Glutamatergic neuron (in vitro differentiated cells): ENCODE data around the gene PDAP1. TPM values are rescaled to one million over a fixed set of nuclear protein-coding genes. Genes with fewer than 3 reads are reported as not detected.
"Not testable (repeated sequence)": the region's sequence is repeated elsewhere in the genome, so short reads cannot be mapped to it uniquely, and the experiment has no call there.

Experiments used
- DNase-seq: peaks from one replicate; pipeline ENCODE4 v3.0.0; 2022
- H3K27ac Mint-ChIP-seq: one replicate; pipeline ENCODE4 v1.8.0; 2020; ENCODE audit warnings: mild to moderate bottlenecking, mixed read lengths, inconsistent platforms; ENCODE audit not compliant: unreplicated experiment
- H3K27me3 Mint-ChIP-seq: one replicate; pipeline ENCODE4 v1.8.0; 2020; ENCODE audit warnings: mild to moderate bottlenecking, moderate library complexity, mixed read lengths, inconsistent platforms; ENCODE audit not compliant: unreplicated experiment
- H3K36me3 Mint-ChIP-seq: one replicate; pipeline ENCODE4 v1.8.0; 2020; ENCODE audit warnings: mild to moderate bottlenecking, mixed read lengths, inconsistent platforms; ENCODE audit not compliant: unreplicated experiment
- H3K4me1 Mint-ChIP-seq: one replicate; pipeline ENCODE4 v1.8.0; 2020; ENCODE audit warnings: mild to moderate bottlenecking, low read depth, mixed read lengths, inconsistent platforms; ENCODE audit not compliant: unreplicated experiment
- H3K4me3 Mint-ChIP-seq: one replicate; pipeline ENCODE4 v1.8.0; 2020; ENCODE audit warnings: mild to moderate bottlenecking, mixed read lengths, inconsistent platforms; ENCODE audit not compliant: unreplicated experiment
- H3K9me3 Mint-ChIP-seq: one replicate; pipeline ENCODE4 v1.8.0; 2020; ENCODE audit warnings: mild to moderate bottlenecking, moderate library complexity, mixed read lengths, inconsistent platforms; ENCODE audit not compliant: unreplicated experiment
- CTCF ChIP-seq: fragments of 200-600 bp; sonication (generic); IDR thresholded peaks from one replicate; pipeline ENCODE4 v1.5.0; 2021; ENCODE audit not compliant: partially characterized antibody, unreplicated experiment
- total RNA-seq: library from RNA; stranded (reverse); fragmentation: NEBNext Ultra II Directional; extraction: Animal tissue kit (Norgen Biotek cat#: 25700); gene quantifications from one replicate; pipeline ENCODE4 v1.2.1, GENCODE V29; 2021; ENCODE audit not compliant: unreplicated experiment

Gene PDAP1
- total RNA-seq, 1 donor from 2014 or later, result 134 TPM

DNA sequence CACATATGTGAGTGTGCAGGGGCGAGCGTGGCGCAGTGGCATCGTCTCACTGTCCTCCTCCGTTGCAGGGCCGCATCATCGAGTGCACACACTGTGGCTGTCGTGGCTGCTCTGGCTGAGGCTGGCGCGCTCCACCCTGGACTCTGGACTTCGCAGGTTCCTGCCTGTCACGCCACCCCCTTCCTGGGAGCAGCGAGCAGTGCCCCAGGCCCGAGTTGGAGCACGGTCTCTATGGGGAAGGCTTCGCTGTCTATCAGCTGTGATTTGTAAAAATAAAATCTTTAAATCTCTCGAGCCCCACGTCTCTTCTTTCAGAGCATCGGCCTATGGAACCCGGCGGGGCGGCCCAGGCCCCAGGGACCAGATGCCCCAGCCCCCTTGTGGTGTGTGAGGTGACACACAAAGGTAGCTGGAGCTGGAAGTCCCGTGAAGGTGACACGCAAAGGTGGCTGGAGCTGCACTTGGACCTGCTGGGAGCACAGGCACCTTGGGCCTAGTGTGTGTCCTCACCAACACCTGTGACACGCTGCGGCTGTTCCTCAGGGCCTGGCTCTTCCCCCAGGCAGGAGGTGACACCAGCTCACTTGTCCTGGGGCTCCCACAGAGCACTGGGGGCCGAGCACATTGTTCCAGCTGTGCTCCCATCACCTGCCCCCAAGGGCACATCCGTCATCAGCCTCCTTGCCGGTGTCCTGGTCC, 11.1 kb upstream of the PDAP1 start:
- TF ChIP-seq CTCF, result no peak
- H3K9me3 Mint-ChIP-seq, result peaks cover 3% of the 10 kb centered on the region
- peaks cover 6% of the 10 kb centered on the region for H3K36me3 Mint-ChIP-seq
- H3K27me3 Mint-ChIP-seq, result peaks cover 4% of the 10 kb centered on the region
- H3K4me3 Mint-ChIP-seq, result no peak overlapping the region
- no peak for DNase-seq
- H3K4me1 Mint-ChIP-seq, result peaks cover 2% of the 10 kb centered on the region
- H3K27ac Mint-ChIP-seq, result no peak overlapping the region

GRCh38 chr7:99418260-99418659, 9.9 kb upstream of the PDAP1 start:
- Mint-ChIP-seq H3K9me3 (peaks cover 3% of the 10 kb centered on the region), H3K27me3 (peaks cover 4% of the 10 kb centered on the region), H3K4me3 (no peak overlapping the region), H3K36me3 (peaks cover 6% of the 10 kb centered on the region), H3K4me1 (peaks cover 2% of the 10 kb centered on the region), H3K27ac (no peak overlapping the region)
- no peak for TF ChIP-seq CTCF
- DNase-seq, result no peak

DNA sequence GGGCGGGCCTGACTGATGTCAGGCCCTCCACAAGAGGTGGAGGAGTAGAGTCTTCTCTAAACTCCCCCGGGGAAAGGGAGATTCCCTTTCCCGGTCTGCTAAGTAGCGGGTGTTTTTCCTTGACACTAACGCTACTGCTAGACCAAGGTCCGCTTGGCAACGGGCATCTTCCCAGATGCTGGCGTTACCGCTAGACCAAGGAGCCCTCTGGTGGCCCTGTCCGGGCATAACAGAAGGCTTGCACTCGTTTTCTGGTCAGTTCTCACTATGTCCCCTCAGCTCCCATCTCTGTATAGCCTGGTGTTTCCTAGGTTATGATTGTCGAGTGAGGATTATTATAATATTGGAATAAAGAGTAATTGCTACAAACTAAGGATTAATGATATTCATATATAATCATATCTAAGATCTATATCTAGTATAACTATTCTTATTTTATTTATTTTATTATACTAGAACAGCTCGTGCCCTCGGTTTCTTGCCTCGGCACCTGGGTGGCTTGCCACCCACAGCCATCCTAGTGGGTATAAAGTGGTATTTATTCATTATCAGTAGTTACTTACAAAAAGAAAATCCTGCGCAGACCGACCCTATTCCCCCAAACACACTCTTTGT, 7.2 kb upstream of the PDAP1 start:
- H3K4me3 Mint-ChIP-seq, H3K36me3 Mint-ChIP-seq, H3K27me3 Mint-ChIP-seq, H3K9me3 Mint-ChIP-seq, H3K4me1 Mint-ChIP-seq, H3K27ac Mint-ChIP-seq: not testable (repeated sequence)
- peak; percentile 79 for DNase-seq
- TF ChIP-seq CTCF, result peak; percentile 66

DNA sequence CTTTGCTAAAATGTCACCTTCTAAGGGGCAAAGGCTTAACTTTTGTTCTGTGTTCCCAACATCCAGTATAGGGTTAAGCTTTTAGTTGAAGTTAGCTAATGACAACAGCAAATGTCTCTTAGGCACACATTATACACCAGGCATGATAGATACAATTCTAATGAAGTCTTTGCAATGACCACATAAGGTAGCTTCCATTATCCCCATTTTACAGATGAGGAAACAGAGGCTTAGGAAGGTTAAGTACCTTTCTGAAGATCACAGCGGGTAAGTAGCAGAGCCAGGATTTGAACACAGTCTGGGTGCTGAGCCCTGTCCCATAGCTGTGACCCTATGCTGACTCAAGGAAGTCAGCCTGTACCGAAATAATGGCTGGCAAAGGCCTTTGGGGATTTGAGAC, 2.2 kb upstream of the PDAP1 start:
- Mint-ChIP-seq H3K4me3 (peak overlapping the region; percentile 77), H3K4me1 (peaks cover 11% of the 10 kb centered on the region), H3K27ac (no peak overlapping the region), H3K9me3 (peaks cover 9% of the 10 kb centered on the region), H3K27me3 (peaks cover 7% of the 10 kb centered on the region), H3K36me3 (peaks cover 12% of the 10 kb centered on the region)
- no peak for DNase-seq
- no peak for TF ChIP-seq CTCF

DNA sequence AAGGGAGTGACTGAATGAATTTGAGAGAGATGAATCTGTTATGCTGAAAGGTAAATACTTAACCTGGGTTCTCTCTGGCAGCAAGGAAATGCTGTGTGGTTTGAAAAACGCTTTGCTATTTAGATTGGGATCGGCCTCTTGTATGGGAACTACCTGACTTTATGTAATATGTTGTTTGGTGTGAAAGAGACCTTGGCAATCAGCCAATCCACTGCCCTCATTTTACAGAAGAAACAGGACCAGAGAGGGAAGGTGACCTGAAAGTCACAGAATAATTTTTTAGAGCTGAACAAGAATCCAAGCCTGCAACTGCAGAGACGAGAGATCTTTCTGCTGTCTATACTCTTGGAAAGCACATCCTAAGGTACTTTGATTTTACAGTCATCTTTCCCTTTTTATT, 1.4 kb upstream of the PDAP1 start:
- peak overlapping the region; percentile 99 for H3K4me3 Mint-ChIP-seq
- peaks cover 7% of the 10 kb centered on the region for H3K27me3 Mint-ChIP-seq
- H3K9me3 Mint-ChIP-seq, result peaks cover 6% of the 10 kb centered on the region
- H3K27ac Mint-ChIP-seq, result peak overlapping the region; percentile 97
- DNase-seq, result no peak
- H3K4me1 Mint-ChIP-seq, result peaks cover 13% of the 10 kb centered on the region
- TF ChIP-seq CTCF, result no peak
- H3K36me3 Mint-ChIP-seq, result peaks cover 8% of the 10 kb centered on the region
